Neuronal stem cell (in vitro differentiated cells): ENCODE data around the gene PLA2G7.

ENCODE experiments used
- DNase-seq: peaks from one replicate; pipeline ENCODE4 v3.0.0-alpha.2; 2013; ENCODE audit warnings: low spot score
- H2AFZ ChIP-seq: one replicate; pipeline ENCODE4 v1.6.1; 2013; ENCODE audit warnings: mild to moderate bottlenecking, low read length, inconsistent platforms
- H2AK5ac ChIP-seq: 2 replicates; pipeline ENCODE4 v1.6.1; 2013; ENCODE audit warnings: low read depth, mild to moderate bottlenecking, inconsistent platforms, low read length, moderate library complexity, mixed read lengths
- H2BK120ac ChIP-seq: 2 replicates; pipeline ENCODE4 v1.6.1; 2013; ENCODE audit warnings: low read depth, mild to moderate bottlenecking, inconsistent platforms, low read length, moderate library complexity, mixed read lengths
- H2BK12ac ChIP-seq: one replicate; pipeline ENCODE4 v1.6.1; 2013; ENCODE audit warnings: low read length, inconsistent platforms
- H2BK15ac ChIP-seq: 2 replicates; pipeline ENCODE4 v1.6.1; 2013; ENCODE audit warnings: mild to moderate bottlenecking, low read length, inconsistent platforms, mixed read lengths
- H2BK5ac ChIP-seq: one replicate; pipeline ENCODE4 v1.6.1; 2013; ENCODE audit warnings: inconsistent platforms, mild to moderate bottlenecking, low read length, moderate library complexity
- H3K14ac ChIP-seq: one replicate; pipeline ENCODE4 v1.6.1; 2013; ENCODE audit warnings: low read length, inconsistent platforms
- H3K18ac ChIP-seq: 2 replicates; pipeline ENCODE4 v1.6.1; 2013; ENCODE audit warnings: low read length, inconsistent platforms
- H3K23ac ChIP-seq: 2 replicates; pipeline ENCODE4 v1.6.1; 2013; ENCODE audit warnings: low read depth, mild to moderate bottlenecking, mixed read lengths, low read length, inconsistent platforms; ENCODE audit not compliant: poor library complexity
- H3K27ac ChIP-seq: replicated peaks from 3 replicates; pipeline ENCODE4 v1.5.1; 2013; ENCODE audit warnings: low read length, inconsistent platforms
- H3K27me3 ChIP-seq, 3 experiments: 2 replicates each; pipeline ENCODE4 v1.6.1; 2013; ENCODE audit warnings: low read length in 3 of 3, mild to moderate bottlenecking in 2 of 3, inconsistent platforms in 1 of 3, low read depth in 1 of 3, mixed read lengths in 1 of 3, moderate library complexity in 1 of 3; ENCODE audit not compliant: control insufficient read depth in 3 of 3, insufficient read depth in 3 of 3
- H3K36me3 ChIP-seq, 2 donors: replicated peaks in 1 of 2; 2 replicates each; pipeline ENCODE4 v1.6.1; 2013; ENCODE audit warnings: low read length in 2 of 2; ENCODE audit not compliant: control insufficient read depth in 2 of 2, insufficient read depth in 2 of 2
- H3K4ac ChIP-seq: 2 replicates; pipeline ENCODE4 v1.6.1; 2013; ENCODE audit warnings: inconsistent platforms, mild to moderate bottlenecking, low read length, moderate library complexity
- H3K4me1 ChIP-seq, 2 donors: 1 replicate in 1 of 2; 2 replicates in 1 of 2; pipeline ENCODE4 v1.6.1; 2013; ENCODE audit warnings: low read length in 2 of 2, low read depth in 1 of 2; ENCODE audit not compliant: control insufficient read depth in 2 of 2, insufficient read depth in 1 of 2
- H3K4me2 ChIP-seq: one replicate; pipeline ENCODE4 v1.6.1; 2013; ENCODE audit warnings: mild to moderate bottlenecking, low read length, inconsistent platforms; ENCODE audit not compliant: insufficient read depth, poor library complexity, severe bottlenecking
- H3K4me3 ChIP-seq, 2 donors: 2 replicates each; pipeline ENCODE4 v1.5.1; 2013; ENCODE audit warnings: low read length in 2 of 2, mild to moderate bottlenecking in 2 of 2, inconsistent platforms in 1 of 2, moderate library complexity in 1 of 2
- H3K79me1 ChIP-seq: one replicate; pipeline ENCODE4 v1.6.1; 2013; ENCODE audit warnings: low read depth, mild to moderate bottlenecking, inconsistent platforms, low read length, moderate library complexity
- H3K9ac ChIP-seq: one replicate; pipeline ENCODE4 v1.6.1; 2013; ENCODE audit warnings: mild to moderate bottlenecking, low read depth, low read length, inconsistent platforms; ENCODE audit not compliant: poor library complexity
- H3K9me3 ChIP-seq, 2 donors: replicated peaks in 1 of 2; 2 replicates each; pipeline versions ENCODE3 to v1.6.1; 2013; ENCODE audit warnings: low read length in 2 of 2, mild to moderate bottlenecking in 2 of 2, inconsistent platforms in 1 of 2, low read depth in 1 of 2, mixed read lengths in 1 of 2, moderate library complexity in 1 of 2; ENCODE audit not compliant: control insufficient read depth in 2 of 2, insufficient read depth in 1 of 2
- H4K8ac ChIP-seq: one replicate; pipeline ENCODE4 v1.6.1; 2013; ENCODE audit warnings: low read depth, mild to moderate bottlenecking, inconsistent platforms, low read length, moderate library complexity
- H4K91ac ChIP-seq: one replicate; pipeline ENCODE4 v1.6.1; 2013; ENCODE audit warnings: low read length, low read depth, mild to moderate bottlenecking, inconsistent platforms; ENCODE audit not compliant: poor library complexity
- WGBS, 2 donors: extraction: QIAGEN DNeasy Blood & Tissue Kit; methylation state at CpG; one replicate each; pipeline ENCODE4 v1.1.7; 2013; ENCODE audit warnings: missing lambda C conversion rate in 2 of 2, mixed read lengths in 1 of 2; ENCODE audit not compliant: insufficient read length in 2 of 2, insufficient replicate concordance in 1 of 2; ENCODE audit errors: extremely low coverage in 2 of 2; 5-methylcytosine and 5-hydroxymethylcytosine counted together

PLA2G7 gene

GRCh38 chr6:46674410-46674809 lies 60.8 kb downstream of the PLA2G7 start:
- H3K4me1 ChIP-seq: no peaks in the 10 kb centered on the region
- no CpG with 5 or more reads among the region's 1 CpG for WGBS, 2 donors
- H2BK5ac ChIP-seq: no peak overlapping the region
- no peaks in the 10 kb centered on the region for H3K36me3 ChIP-seq
- H3K4me3 ChIP-seq: no peak overlapping the region
- no peak overlapping the region for H2BK15ac ChIP-seq
- H2BK120ac ChIP-seq: no peak overlapping the region
- no peaks in the 10 kb centered on the region for H3K27me3 ChIP-seq
- no peak overlapping the region for H4K8ac ChIP-seq
- no peak overlapping the region for H3K27ac ChIP-seq
- no peak overlapping the region for H2BK12ac ChIP-seq
- no peak overlapping the region for H3K4ac ChIP-seq
- H3K79me1 ChIP-seq: no peaks in the 10 kb centered on the region
- H3K9me3 ChIP-seq: no peaks in the 10 kb centered on the region
- H4K91ac ChIP-seq: no peak overlapping the region
- no peak overlapping the region for H3K18ac ChIP-seq
- DNase-seq: no peak
- no peak overlapping the region for H2AK5ac ChIP-seq
- no peak overlapping the region for H2AFZ ChIP-seq
- H3K9ac ChIP-seq: no peak overlapping the region
- no peak overlapping the region for H3K14ac ChIP-seq
- no peak overlapping the region for H3K23ac ChIP-seq
- H3K4me2 ChIP-seq: no peak overlapping the region

DNA sequence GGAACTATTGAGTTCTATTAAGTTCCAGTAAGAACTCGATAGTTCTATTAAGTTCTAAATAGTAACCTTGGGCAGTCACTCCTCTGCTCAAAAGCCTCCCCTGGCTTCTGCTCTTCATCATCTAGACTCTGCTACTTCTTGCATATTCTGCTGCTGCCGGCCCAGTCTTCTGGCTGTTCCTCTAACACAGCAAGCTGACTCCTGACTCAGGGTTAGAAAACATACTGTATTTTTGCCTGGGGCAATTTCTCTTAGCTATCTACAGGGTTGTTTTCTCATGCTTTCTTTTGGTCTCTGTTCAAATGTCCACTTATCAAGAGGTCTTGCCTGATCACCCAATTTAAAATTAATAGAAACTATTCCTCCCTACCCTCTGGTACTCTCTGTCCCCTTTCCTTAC lies 67.8 kb downstream of the PLA2G7 start:
- H2BK15ac ChIP-seq: no peak overlapping the region
- H3K79me1 ChIP-seq: no peaks in the 10 kb centered on the region
- H2BK12ac ChIP-seq: no peak overlapping the region
- no peak overlapping the region for H3K18ac ChIP-seq
- H3K4me1 ChIP-seq: no peaks in the 10 kb centered on the region
- no peak overlapping the region for H2AK5ac ChIP-seq
- no peak overlapping the region for H3K4me3 ChIP-seq
- no peak overlapping the region for H3K4ac ChIP-seq
- no peak overlapping the region for H4K8ac ChIP-seq
- no peak overlapping the region for H3K27ac ChIP-seq
- H4K91ac ChIP-seq: no peak overlapping the region
- no CpG with 5 or more reads among the region's 2 CpGs for WGBS, 2 donors
- H3K23ac ChIP-seq: no peak overlapping the region
- DNase-seq: no peak
- no peak overlapping the region for H3K4me2 ChIP-seq
- no peak overlapping the region for H2AFZ ChIP-seq
- no peaks in the 10 kb centered on the region for H3K36me3 ChIP-seq
- H3K14ac ChIP-seq: no peak overlapping the region
- no peaks in the 10 kb centered on the region for H3K9me3 ChIP-seq
- H3K27me3 ChIP-seq: no peaks in the 10 kb centered on the region
- H2BK5ac ChIP-seq: no peak overlapping the region
- H2BK120ac ChIP-seq: no peak overlapping the region
- no peak overlapping the region for H3K9ac ChIP-seq

DNA sequence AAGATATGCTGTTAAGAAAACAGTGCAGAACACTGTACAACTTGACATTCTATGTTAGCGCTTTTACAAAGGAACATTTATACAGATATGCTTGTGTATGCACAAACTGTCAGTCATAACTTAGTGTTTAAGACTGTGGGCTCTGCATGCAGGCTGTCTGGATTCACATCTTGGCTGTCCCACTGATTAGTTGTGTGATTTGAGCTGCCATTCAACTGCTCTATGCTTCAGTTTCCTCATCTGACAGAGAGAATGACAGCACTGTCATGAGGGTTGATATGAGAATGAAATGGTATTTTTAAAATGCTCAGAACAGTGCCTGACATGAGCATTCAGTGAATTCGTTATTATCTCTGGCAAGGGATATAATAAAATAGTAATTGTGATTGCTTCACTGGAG lies 73.7 kb downstream of the PLA2G7 start:
- no peak overlapping the region for H3K9ac ChIP-seq
- no peak overlapping the region for H3K4me3 ChIP-seq
- no peak overlapping the region for H3K27ac ChIP-seq
- H3K4me1 ChIP-seq: no peaks in the 10 kb centered on the region
- no peak overlapping the region for H2AFZ ChIP-seq
- no peaks in the 10 kb centered on the region for H3K36me3 ChIP-seq
- DNase-seq: no peak
- no peak overlapping the region for H3K4ac ChIP-seq
- no peak overlapping the region for H2AK5ac ChIP-seq
- H3K4me2 ChIP-seq: no peak overlapping the region
- no peak overlapping the region for H2BK120ac ChIP-seq
- H2BK12ac ChIP-seq: no peak overlapping the region
- H4K8ac ChIP-seq: no peak overlapping the region
- no peak overlapping the region for H3K18ac ChIP-seq
- H3K79me1 ChIP-seq: no peaks in the 10 kb centered on the region
- no peak overlapping the region for H2BK15ac ChIP-seq
- H2BK5ac ChIP-seq: no peak overlapping the region
- no peak overlapping the region for H4K91ac ChIP-seq
- H3K14ac ChIP-seq: no peak overlapping the region
- H3K27me3 ChIP-seq: no peaks in the 10 kb centered on the region
- H3K23ac ChIP-seq: no peak overlapping the region
- WGBS, 2 donors: no CpG with 5 or more reads among the region's 2 CpGs
- H3K9me3 ChIP-seq: no peaks in the 10 kb centered on the region

DNA sequence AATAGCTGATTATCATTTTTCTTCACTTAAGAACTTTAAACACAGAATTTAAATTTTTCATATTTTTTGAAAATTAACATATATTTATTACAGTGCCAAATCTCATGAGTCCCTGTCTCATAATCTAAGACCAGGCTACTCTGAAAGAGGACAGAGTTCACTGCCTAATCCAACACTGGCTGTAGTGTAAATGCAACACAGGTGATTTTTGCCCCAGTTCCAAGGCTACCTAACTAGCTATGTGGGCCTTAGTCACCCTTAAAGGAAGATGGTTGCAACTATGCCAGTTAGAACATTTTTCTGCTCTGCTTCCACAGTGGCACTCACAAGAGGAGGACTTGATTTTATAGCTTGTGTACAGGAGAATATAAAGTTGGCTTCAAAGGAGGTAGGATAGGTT lies 77.5 kb downstream of the PLA2G7 start:
- Histone ChIP-seq H3K36me3 (no peaks in the 10 kb centered on the region), H2BK5ac (no peak overlapping the region)

More for the DNA sequence above, 77.5 kb downstream of the PLA2G7 start:
- DNase-seq: no peak
- no peak overlapping the region for H3K23ac ChIP-seq
- H2BK15ac ChIP-seq: no peak overlapping the region
- H3K4me2 ChIP-seq: no peak overlapping the region
- no peak overlapping the region for H3K27ac ChIP-seq
- H2BK12ac ChIP-seq: no peak overlapping the region
- H3K18ac ChIP-seq: no peak overlapping the region
- H2AFZ ChIP-seq: no peak overlapping the region
- no peak overlapping the region for H2AK5ac ChIP-seq
- no peak overlapping the region for H3K9ac ChIP-seq
- peaks cover 0 to 22% (median 0%) of the 10 kb centered on the region in 3 experiments for H3K27me3 ChIP-seq
- H3K4me3 ChIP-seq: no peak overlapping the region
- H3K79me1 ChIP-seq: peaks cover 3% of the 10 kb centered on the region
- H3K14ac ChIP-seq: no peak overlapping the region
- no peak overlapping the region for H4K8ac ChIP-seq
- H3K9me3 ChIP-seq: no peaks in the 10 kb centered on the region
- H3K4ac ChIP-seq: no peak overlapping the region
- H2BK120ac ChIP-seq: no peak overlapping the region
- no peaks in the 10 kb centered on the region for H3K4me1 ChIP-seq
- no peak overlapping the region for H4K91ac ChIP-seq
